Trophoblast cell (in vitro differentiated cells and primary cell): ENCODE data around the gene CENPVL1.

Experiments used
- DNase-seq, 2 donors: peaks; one replicate each; pipeline ENCODE4 v3.0.0-alpha.2; 2016
- H2AFZ ChIP-seq: 2 replicates; pipeline ENCODE4 v1.6.1; 2013; ENCODE audit warnings: low read length, moderate library complexity, mild to moderate bottlenecking; ENCODE audit not compliant: insufficient read depth, poor library complexity
- H2AK5ac ChIP-seq: 2 replicates; pipeline ENCODE4 v1.6.1; 2013; ENCODE audit warnings: mild to moderate bottlenecking, low read length
- H2BK120ac ChIP-seq: 2 replicates; pipeline ENCODE4 v1.6.1; 2013; ENCODE audit warnings: low read length, mild to moderate bottlenecking, moderate library complexity; ENCODE audit not compliant: insufficient read depth, poor library complexity
- H2BK12ac ChIP-seq: 2 replicates; pipeline ENCODE4 v1.6.1; 2013; ENCODE audit warnings: mild to moderate bottlenecking, low read length, moderate library complexity
- H2BK5ac ChIP-seq: 2 replicates; pipeline ENCODE4 v1.6.1; 2013; ENCODE audit warnings: low read length, low read depth, moderate library complexity, mild to moderate bottlenecking; ENCODE audit not compliant: poor library complexity
- H3K14ac ChIP-seq: 2 replicates; pipeline ENCODE4 v1.6.1; 2013; ENCODE audit warnings: mild to moderate bottlenecking, low read length
- H3K18ac ChIP-seq: 2 replicates; pipeline ENCODE4 v1.6.1; 2013; ENCODE audit warnings: mild to moderate bottlenecking, low read length
- H3K23ac ChIP-seq: 2 replicates; pipeline ENCODE4 v1.6.1; 2013; ENCODE audit warnings: low read length
- H3K27ac ChIP-seq: 2 replicates; pipeline ENCODE4 v1.5.1; 2013; ENCODE audit warnings: low read depth, mild to moderate bottlenecking, inconsistent platforms, low read length, moderate library complexity
- H3K27me3 ChIP-seq: 2 replicates; pipeline ENCODE4 v1.6.1; 2013; ENCODE audit warnings: inconsistent platforms, mild to moderate bottlenecking, low read length, moderate library complexity; ENCODE audit not compliant: insufficient read depth
- H3K36me3 ChIP-seq, 2 experiments: 1 replicate in 1 of 2; 2 replicates in 1 of 2; pipeline ENCODE4 v1.6.1; 2013; ENCODE audit warnings: low read length in 2 of 2, mild to moderate bottlenecking in 2 of 2, moderate library complexity in 1 of 2; ENCODE audit not compliant: insufficient read depth in 2 of 2, control insufficient read depth in 1 of 2
- H3K4ac ChIP-seq: 2 replicates; pipeline ENCODE4 v1.6.1; 2013; ENCODE audit warnings: low read depth, mild to moderate bottlenecking, low read length, moderate library complexity
- H3K4me1 ChIP-seq, 2 experiments: 1 replicate in 1 of 2; 2 replicates in 1 of 2; pipeline ENCODE4 v1.6.1; 2013; ENCODE audit warnings: low read length in 2 of 2, mild to moderate bottlenecking in 2 of 2, moderate library complexity in 1 of 2; ENCODE audit not compliant: insufficient read depth in 2 of 2, control insufficient read depth in 1 of 2
- H3K4me2 ChIP-seq: 2 replicates; pipeline ENCODE4 v1.6.1; 2013; ENCODE audit warnings: inconsistent platforms, mild to moderate bottlenecking, low read length, moderate library complexity
- H3K4me3 ChIP-seq: 2 replicates; pipeline ENCODE4 v1.5.1; 2013; ENCODE audit warnings: mild to moderate bottlenecking, low read depth, low read length, inconsistent platforms
- H3K79me1 ChIP-seq: one replicate; pipeline ENCODE4 v1.6.1; 2013; ENCODE audit warnings: low read length
- H3K79me2 ChIP-seq: 2 replicates; pipeline ENCODE4 v1.6.1; 2013; ENCODE audit warnings: low read length, mild to moderate bottlenecking; ENCODE audit not compliant: control insufficient read depth, insufficient read depth, poor library complexity
- H3K9ac ChIP-seq: 2 replicates; pipeline ENCODE4 v1.6.1; 2013; ENCODE audit warnings: mild to moderate bottlenecking, low read length
- H3K9me3 ChIP-seq: 2 replicates; pipeline ENCODE4 v1.6.1; 2013; ENCODE audit warnings: low read depth, mild to moderate bottlenecking, control low read depth, inconsistent platforms, low read length; ENCODE audit not compliant: insufficient read depth
- H4K12ac ChIP-seq: 2 replicates; pipeline ENCODE4 v1.6.1; 2013; ENCODE audit warnings: low read depth, mild to moderate bottlenecking, low read length, moderate library complexity
- H4K8ac ChIP-seq: 2 replicates; pipeline ENCODE4 v1.6.1; 2013; ENCODE audit warnings: low read depth, mild to moderate bottlenecking, low read length, moderate library complexity
- H4K91ac ChIP-seq: one replicate; pipeline ENCODE4 v1.6.1; 2013; ENCODE audit warnings: low read depth, mild to moderate bottlenecking, low read length, moderate library complexity
- whole genome bisulfite sequencing: extraction: QIAGEN DNeasy Blood & Tissue Kit; methylation state at CpG from one replicate; pipeline ENCODE4 v1.1.7; 2013; ENCODE audit warnings: missing lambda C conversion rate; ENCODE audit not compliant: insufficient read length, insufficient coverage; ENCODE audit errors: extremely low coverage; 5-methylcytosine and 5-hydroxymethylcytosine counted together

The CENPVL1 gene

GRCh38 chrX:51747671-51748070 is 37.4 kb downstream of the CENPVL1 start:
- Histone ChIP-seq H2AK5ac (no peak overlapping the region), H3K79me1 (peaks cover 5% of the 10 kb centered on the region), H3K79me2 (peaks cover 4% of the 10 kb centered on the region), H3K27me3 (no peaks in the 10 kb centered on the region), H4K12ac (no peak overlapping the region), H3K9me3 (no peaks in the 10 kb centered on the region), H2BK5ac (no peak overlapping the region), H3K4me3 (no peak overlapping the region), H3K36me3 (no peaks in the 10 kb centered on the region), H3K4me2 (no peak overlapping the region), H3K23ac (no peak overlapping the region), H3K9ac (no peak overlapping the region), H4K8ac (no peak overlapping the region), H2AFZ (no peak overlapping the region), H2BK12ac (no peak overlapping the region), H3K14ac (no peak overlapping the region), H3K4me1 (no peaks in the 10 kb centered on the region), H3K18ac (no peak overlapping the region), H4K91ac (no peak overlapping the region), H2BK120ac (no peak overlapping the region), H3K27ac (no peak overlapping the region), H3K4ac (no peak overlapping the region)
- no peak for DNase-seq

GRCh38 chrX:51759055-51759839 is 48.9 kb downstream of the CENPVL1 start:
- no peaks in the 10 kb centered on the region for H3K4me1 ChIP-seq
- H2BK120ac ChIP-seq = no peak overlapping the region
- no CpG with 5 or more reads among the region's 6 CpGs for WGBS
- H3K9ac ChIP-seq = no peak overlapping the region
- H3K4ac ChIP-seq = no peak overlapping the region
- H3K23ac ChIP-seq = no peak overlapping the region
- H3K18ac ChIP-seq = no peak overlapping the region
- H3K27ac ChIP-seq = no peak overlapping the region
- H3K14ac ChIP-seq = no peak overlapping the region
- no peak overlapping the region for H4K91ac ChIP-seq
- no peaks in the 10 kb centered on the region for H3K27me3 ChIP-seq
- no peak overlapping the region for H2AFZ ChIP-seq
- no peak overlapping the region for H2BK5ac ChIP-seq
- no peaks in the 10 kb centered on the region for H3K9me3 ChIP-seq
- H2BK12ac ChIP-seq = no peak overlapping the region
- H3K4me3 ChIP-seq = no peak overlapping the region
- no peak overlapping the region for H2AK5ac ChIP-seq
- H3K4me2 ChIP-seq = no peak overlapping the region
- no peaks in the 10 kb centered on the region for H3K36me3 ChIP-seq
- DNase-seq = no peak
- no peaks in the 10 kb centered on the region for H3K79me2 ChIP-seq
- no peak overlapping the region for H4K8ac ChIP-seq
- H3K79me1 ChIP-seq = no peaks in the 10 kb centered on the region
- H4K12ac ChIP-seq = no peak overlapping the region

- H2BK12ac ChIP-seq = no peak overlapping the region
- WGBS = no CpG with 5 or more reads among the region's 4 CpGs
- no peak overlapping the region for H3K18ac ChIP-seq
- no peak overlapping the region for H3K23ac ChIP-seq
- no peak overlapping the region for H4K8ac ChIP-seq
- no peak overlapping the region for H3K4me2 ChIP-seq
- no peak overlapping the region for H2BK120ac ChIP-seq
- H3K9me3 ChIP-seq = no peaks in the 10 kb centered on the region
- no peak overlapping the region for H2AK5ac ChIP-seq
- no peak overlapping the region for H3K4ac ChIP-seq
- no peaks in the 10 kb centered on the region for H3K36me3 ChIP-seq
- no peak overlapping the region for H3K9ac ChIP-seq
- H3K27ac ChIP-seq = no peak overlapping the region
- H3K4me1 ChIP-seq = no peaks in the 10 kb centered on the region
- H4K91ac ChIP-seq = no peak overlapping the region
- H3K4me3 ChIP-seq = no peak overlapping the region
- no peak overlapping the region for H3K14ac ChIP-seq
- no peak overlapping the region for H4K12ac ChIP-seq
- no peaks in the 10 kb centered on the region for H3K79me2 ChIP-seq
- H2AFZ ChIP-seq = no peak overlapping the region
- H3K27me3 ChIP-seq = no peaks in the 10 kb centered on the region
- H2BK5ac ChIP-seq = no peak overlapping the region
- DNase-seq = no peak
- H3K79me1 ChIP-seq = no peaks in the 10 kb centered on the region
Measured at GRCh38 chrX:51760657-51761056, 50.3 kb downstream of the CENPVL1 start.
